Ascending aorta (tissue), 2 donors: Measurements from ENCODE around the gene ASIC5. TPM values are rescaled to one million over a fixed set of nuclear protein-coding genes. Genes with fewer than 3 reads are reported as not detected.

Experiments used
- DNase-seq, 2 donors: peaks; one replicate each; pipeline ENCODE4 v3.0.0-alpha.2; 2019; ENCODE audit warnings: low spot score in 2 of 2
- H3K27ac ChIP-seq, 2 donors: fragments of 200-600 bp; sonication (generic); one replicate each; pipeline ENCODE4 v1.5.1; 2016 to 2017; ENCODE audit warnings: mild to moderate bottlenecking in 1 of 2
- H3K27me3 ChIP-seq: fragments of 200-600 bp; sonication (generic); one replicate; pipeline ENCODE4 v1.5.1; 2017
- H3K36me3 ChIP-seq, 2 donors: fragments of 200-600 bp; sonication (generic); one replicate each; pipeline ENCODE4 v1.5.1; 2016
- H3K4me1 ChIP-seq, 2 donors: fragments of 200-600 bp; sonication (generic); one replicate each; pipeline ENCODE4 v1.5.1; 2016 to 2017; ENCODE audit warnings: mild to moderate bottlenecking in 1 of 2
- H3K4me3 ChIP-seq, 2 donors: fragments of 200-600 bp; sonication (generic); one replicate each; pipeline ENCODE4 v1.5.1; 2016 to 2017; ENCODE audit warnings: mild to moderate bottlenecking in 1 of 2
- H3K9me3 ChIP-seq, 2 donors: fragments of 200-600 bp; sonication (generic); one replicate each; pipeline ENCODE4 v1.5.1; 2016
- intact Hi-C: fragments of 100-400 bp; cut with DNase I; formaldehyde crosslinking; loops from one replicate; pipeline ENCODE4 v1.15.1; 2023
- total RNA-seq: library from RNA; depleted of rRNA; stranded (reverse); fragments of >200 nt; gene quantifications from one replicate; pipeline ENCODE4 v1.1.0, GENCODE V29; 2016
- TF ChIP-seq, protein P1 (sequence below), 3 experiments: fragments of 200-600 bp in 2 of 3; fragments of 450-650 bp in 1 of 3; sonication (generic) in 2 of 3; IDR thresholded peaks; one replicate each; pipeline ENCODE4 v1.5.1; 2016 to 2019; ENCODE audit warnings: antibody characterized with exemption in 3 of 3, mild to moderate bottlenecking in 1 of 3, moderate library complexity in 1 of 3

Gene ASIC5
- total RNA-seq, 1 donor from 2014 or later: not detected

DNA sequence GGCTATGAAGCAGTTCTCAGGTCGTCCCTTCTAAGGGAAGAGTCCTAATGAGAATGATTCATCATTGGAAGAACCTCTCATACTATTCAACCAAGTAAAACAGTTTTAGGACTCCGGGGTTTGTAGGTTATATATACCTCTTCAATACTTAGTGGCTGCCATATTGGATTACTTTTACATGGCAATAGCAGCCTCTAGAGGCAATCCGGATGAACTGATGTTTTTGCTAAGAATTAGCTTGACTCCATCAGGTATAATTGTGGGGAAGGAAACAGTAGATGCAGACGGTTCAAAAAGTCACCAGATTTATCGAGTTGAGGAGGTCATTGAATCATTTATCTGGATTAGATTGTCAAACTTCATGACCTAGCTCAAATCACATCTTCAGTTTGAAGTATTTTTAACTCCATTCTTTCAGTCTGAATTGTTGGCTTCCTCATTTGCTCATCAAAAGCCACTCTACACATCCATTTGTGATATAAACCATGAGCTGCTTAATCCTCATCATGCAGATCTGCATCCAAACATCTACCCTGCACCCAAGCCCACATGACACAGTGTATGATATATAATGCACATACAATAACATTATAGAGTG, 78.9 kb downstream of the ASIC5 start:
- TF ChIP-seq, protein P1, sequence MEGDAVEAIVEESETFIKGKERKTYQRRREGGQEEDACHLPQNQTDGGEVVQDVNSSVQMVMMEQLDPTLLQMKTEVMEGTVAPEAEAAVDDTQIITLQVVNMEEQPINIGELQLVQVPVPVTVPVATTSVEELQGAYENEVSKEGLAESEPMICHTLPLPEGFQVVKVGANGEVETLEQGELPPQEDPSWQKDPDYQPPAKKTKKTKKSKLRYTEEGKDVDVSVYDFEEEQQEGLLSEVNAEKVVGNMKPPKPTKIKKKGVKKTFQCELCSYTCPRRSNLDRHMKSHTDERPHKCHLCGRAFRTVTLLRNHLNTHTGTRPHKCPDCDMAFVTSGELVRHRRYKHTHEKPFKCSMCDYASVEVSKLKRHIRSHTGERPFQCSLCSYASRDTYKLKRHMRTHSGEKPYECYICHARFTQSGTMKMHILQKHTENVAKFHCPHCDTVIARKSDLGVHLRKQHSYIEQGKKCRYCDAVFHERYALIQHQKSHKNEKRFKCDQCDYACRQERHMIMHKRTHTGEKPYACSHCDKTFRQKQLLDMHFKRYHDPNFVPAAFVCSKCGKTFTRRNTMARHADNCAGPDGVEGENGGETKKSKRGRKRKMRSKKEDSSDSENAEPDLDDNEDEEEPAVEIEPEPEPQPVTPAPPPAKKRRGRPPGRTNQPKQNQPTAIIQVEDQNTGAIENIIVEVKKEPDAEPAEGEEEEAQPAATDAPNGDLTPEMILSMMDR (IDR thresholded peaks at IDR 0.05): peak; percentile 47 to 75 (median 69)
- Histone ChIP-seq H3K4me1 (peaks cover 0 to 8% of the 10 kb centered on the region in 2 donors), H3K4me3 (no peak overlapping the region), H3K36me3 (peaks cover 0 to 3% of the 10 kb centered on the region in 2 donors), H3K27ac (no peak overlapping the region), H3K27me3 (no peaks in the 10 kb centered on the region), H3K9me3 (no peaks in the 10 kb centered on the region)
- DNase-seq: no peak
- intact Hi-C loops: loop anchor here (2.0 to 5.0 kb wide), 3 partner anchors 115 to 382 kb away; no protein-coding TSS in a partner anchor

DNA sequence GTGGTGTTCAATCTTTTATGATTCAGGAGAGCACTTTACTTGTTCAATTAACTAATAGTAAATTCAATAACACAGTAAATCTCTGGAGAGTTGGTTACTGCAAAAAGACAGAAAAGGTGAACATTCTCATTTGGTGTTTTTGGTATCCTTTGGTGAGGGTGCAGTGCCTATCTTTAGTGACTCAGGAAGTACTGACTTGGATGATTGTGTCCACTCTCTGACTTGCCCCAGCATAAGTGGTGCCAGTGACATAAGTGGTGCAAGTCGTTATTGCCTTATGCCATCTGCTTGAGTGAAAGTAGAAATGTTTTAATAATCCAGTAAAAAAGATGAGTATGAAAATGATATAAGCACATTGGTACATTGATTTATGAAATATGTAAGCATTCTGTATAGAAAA, 80.2 kb downstream of the ASIC5 start:
- TF ChIP-seq, protein P1 (IDR thresholded peaks at IDR 0.05): no peak
- no peak for DNase-seq
- intact Hi-C loops: loop anchor here (2.0 to 5.0 kb wide), 4 partner anchors 27 to 381 kb away; partner anchors contain the start of gene GUCY1B1
- Histone ChIP-seq H3K27me3 (no peaks in the 10 kb centered on the region), H3K36me3 (peaks cover 0 to 3% of the 10 kb centered on the region in 2 donors), H3K27ac (no peak overlapping the region), H3K4me1 (peaks cover 0 to 11% of the 10 kb centered on the region in 2 donors), H3K9me3 (no peaks in the 10 kb centered on the region), H3K4me3 (no peak overlapping the region)

DNA sequence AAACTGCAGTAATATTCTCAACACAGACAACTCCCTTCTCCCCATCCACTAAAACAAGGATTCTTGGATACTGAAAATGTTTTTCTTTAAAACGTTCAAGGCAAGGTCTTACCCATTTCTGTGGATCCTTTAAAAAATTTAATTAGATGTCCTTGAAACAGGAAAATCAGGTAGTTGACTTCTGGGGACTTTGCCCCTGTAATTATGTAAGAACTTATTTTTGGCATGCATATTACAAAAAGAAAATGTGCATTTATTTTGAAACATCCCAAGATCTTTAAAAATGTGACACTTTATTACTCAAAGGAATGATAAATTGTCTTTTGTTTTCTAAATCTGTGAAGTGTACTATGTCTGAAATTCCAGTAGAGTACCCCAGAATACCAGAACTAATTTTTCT, 81.4 kb downstream of the ASIC5 start:
- no peak overlapping the region for H3K4me3 ChIP-seq
- intact Hi-C loops: loop anchor here (2.0 to 5.0 kb wide), 3 partner anchors 26 to 342 kb away; partner anchors contain the start of gene GUCY1B1
- H3K36me3 ChIP-seq: no peaks in the 10 kb centered on the region
- DNase-seq: no peak
- H3K9me3 ChIP-seq: no peaks in the 10 kb centered on the region
- H3K27ac ChIP-seq: peak overlapping the region in 1 of 2 donors; percentile 4
- H3K4me1 ChIP-seq: peaks cover 0 to 13% of the 10 kb centered on the region in 2 donors
- no peaks in the 10 kb centered on the region for H3K27me3 ChIP-seq
- TF ChIP-seq, protein P1 (IDR thresholded peaks at IDR 0.05): no peak

DNA sequence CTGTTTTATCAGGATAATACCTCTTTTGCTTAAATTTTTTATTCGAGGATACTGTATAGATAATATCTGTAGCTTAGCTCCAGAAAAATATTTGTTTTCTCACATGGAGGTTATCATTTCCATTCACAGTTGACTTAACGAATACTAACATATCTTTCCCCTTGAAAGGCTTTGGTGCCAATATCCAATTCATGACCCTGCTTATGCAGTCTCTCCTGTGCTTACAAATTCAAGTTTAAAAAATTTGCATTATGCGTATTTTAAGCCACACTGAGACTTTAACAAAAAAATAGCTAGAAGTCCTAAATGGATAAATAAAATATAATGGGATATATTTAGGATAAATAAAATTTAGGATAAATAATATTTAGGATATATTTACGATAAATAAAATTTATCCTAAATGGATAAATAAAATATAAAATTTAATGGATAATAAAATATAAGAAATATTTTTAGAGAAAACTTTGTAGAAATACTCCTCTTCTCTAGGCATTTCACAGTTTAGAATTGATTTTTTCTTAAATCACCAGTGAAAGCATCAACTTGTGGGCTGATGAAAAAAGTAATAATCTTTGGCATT, 84.7 kb downstream of the ASIC5 start:
- intact Hi-C loops: no loop called here
- Histone ChIP-seq H3K4me1 (peaks cover 0 to 16% of the 10 kb centered on the region in 2 donors), H3K36me3 (no peaks in the 10 kb centered on the region), H3K4me3 (no peak overlapping the region), H3K27ac (no peak overlapping the region), H3K9me3 (no peaks in the 10 kb centered on the region), H3K27me3 (no peaks in the 10 kb centered on the region)
- DNase-seq: no peak
- TF ChIP-seq, protein P1 (IDR thresholded peaks at IDR 0.05): no peak

DNA sequence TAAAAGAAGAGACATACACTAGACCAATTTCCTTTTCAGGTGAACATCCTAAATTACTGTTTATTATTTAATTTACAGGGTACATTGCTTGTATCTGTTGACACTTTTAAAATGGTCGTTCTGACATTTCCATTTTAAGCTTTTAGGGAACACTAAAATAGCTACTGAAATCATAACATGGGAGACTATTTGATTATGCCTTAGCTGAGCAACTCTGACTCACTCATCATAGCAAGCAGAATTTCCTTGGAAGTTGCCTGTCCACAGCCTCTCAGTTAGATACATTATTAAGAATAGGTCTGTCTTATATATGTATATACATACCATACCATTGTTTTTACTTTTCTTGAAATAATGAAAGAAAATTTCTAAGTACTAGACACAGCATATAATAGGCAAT, 85.3 kb downstream of the ASIC5 start:
- Histone ChIP-seq H3K36me3 (no peaks in the 10 kb centered on the region), H3K27me3 (no peaks in the 10 kb centered on the region), H3K27ac (no peak overlapping the region), H3K9me3 (no peaks in the 10 kb centered on the region), H3K4me3 (no peak overlapping the region), H3K4me1 (peaks cover 0 to 16% of the 10 kb centered on the region in 2 donors)
- TF ChIP-seq, protein P1 (IDR thresholded peaks at IDR 0.05): no peak
- DNase-seq: no peak
- intact Hi-C loops: no loop called here

Other genes starting within 250 kb of the ASIC5 start
- 37.1 TPM for gene GUCY1A1, start 199.4 kb downstream of the ASIC5 start, total RNA-seq
- 34.9 TPM for gene GUCY1B1, start 107.3 kb downstream of the ASIC5 start, total RNA-seq
- gene TDO2, start 37.4 kb upstream of the ASIC5 start, total RNA-seq: 0.21 TPM
- gene CTSO, start 87.6 kb upstream of the ASIC5 start, total RNA-seq: 7.5 TPM